Ishikawa (cell line): Measurements from ENCODE around the gene MUC2.

Source experiments
- CEBPB ChIP-seq: IDR thresholded peaks from 2 replicates; pipeline ENCODE4 v1.6.1; 2012
- CREB1 ChIP-seq: IDR thresholded peaks from 2 replicates; pipeline ENCODE4 v1.6.1; 2012; ENCODE audit warnings: low read depth
- EGR1 ChIP-seq: IDR thresholded peaks from 2 replicates; pipeline ENCODE4 v1.6.1; 2012
- EP300 ChIP-seq: IDR thresholded peaks from 2 replicates; pipeline ENCODE4 v1.6.1; 2012; ENCODE audit warnings: borderline replicate concordance
- FOXM1 ChIP-seq: IDR thresholded peaks from 2 replicates; pipeline ENCODE4 v1.6.1; 2012; ENCODE audit warnings: low read depth, borderline replicate concordance
- MAX ChIP-seq: IDR thresholded peaks from 2 replicates; pipeline ENCODE4 v1.6.1; 2012
- NFIC ChIP-seq: IDR thresholded peaks from 2 replicates; pipeline ENCODE4 v1.6.1; 2012
- RAD21 ChIP-seq: IDR thresholded peaks from 2 replicates; pipeline ENCODE4 v1.6.1; 2012; ENCODE audit warnings: low read depth
- REST ChIP-seq: IDR thresholded peaks from 2 replicates; pipeline ENCODE4 v1.6.1; 2012; ENCODE audit warnings: low read depth, mild to moderate bottlenecking
- TAF1 ChIP-seq: IDR thresholded peaks from 2 replicates; pipeline ENCODE4 v1.6.1; 2012; ENCODE audit warnings: low read depth, mild to moderate bottlenecking
- TCF12 ChIP-seq: IDR thresholded peaks from 2 replicates; pipeline ENCODE4 v1.6.1; 2012; ENCODE audit warnings: low read depth
- TEAD4 ChIP-seq: IDR thresholded peaks from 2 replicates; pipeline ENCODE4 v1.6.1; 2012
- YY1 ChIP-seq: IDR thresholded peaks from 2 replicates; pipeline ENCODE4 v1.6.1; 2012; ENCODE audit warnings: low read depth
- ZBTB7A ChIP-seq: IDR thresholded peaks from 2 replicates; pipeline ENCODE4 v1.6.1; 2012; ENCODE audit warnings: low read depth
- TF ChIP-seq, protein P1 (sequence below): IDR thresholded peaks from 2 replicates; pipeline ENCODE4 v1.6.1; 2012

MUC2 gene

GRCh38 chr11:1050581-1051355 is 23.9 kb upstream of the MUC2 start:
- peak; percentile 32; the same call in 1 of the 2 replicates for TF ChIP-seq EP300
- TF ChIP-seq RAD21 = peak; percentile 98
- peak; percentile 34; the same call in 1 of the 2 replicates for TF ChIP-seq YY1
- TF ChIP-seq TCF12 = no peak; the same call in 1 of the 2 replicates
- peak; percentile 72 for TF ChIP-seq MAX
- TF ChIP-seq CREB1 = no peak

DNA sequence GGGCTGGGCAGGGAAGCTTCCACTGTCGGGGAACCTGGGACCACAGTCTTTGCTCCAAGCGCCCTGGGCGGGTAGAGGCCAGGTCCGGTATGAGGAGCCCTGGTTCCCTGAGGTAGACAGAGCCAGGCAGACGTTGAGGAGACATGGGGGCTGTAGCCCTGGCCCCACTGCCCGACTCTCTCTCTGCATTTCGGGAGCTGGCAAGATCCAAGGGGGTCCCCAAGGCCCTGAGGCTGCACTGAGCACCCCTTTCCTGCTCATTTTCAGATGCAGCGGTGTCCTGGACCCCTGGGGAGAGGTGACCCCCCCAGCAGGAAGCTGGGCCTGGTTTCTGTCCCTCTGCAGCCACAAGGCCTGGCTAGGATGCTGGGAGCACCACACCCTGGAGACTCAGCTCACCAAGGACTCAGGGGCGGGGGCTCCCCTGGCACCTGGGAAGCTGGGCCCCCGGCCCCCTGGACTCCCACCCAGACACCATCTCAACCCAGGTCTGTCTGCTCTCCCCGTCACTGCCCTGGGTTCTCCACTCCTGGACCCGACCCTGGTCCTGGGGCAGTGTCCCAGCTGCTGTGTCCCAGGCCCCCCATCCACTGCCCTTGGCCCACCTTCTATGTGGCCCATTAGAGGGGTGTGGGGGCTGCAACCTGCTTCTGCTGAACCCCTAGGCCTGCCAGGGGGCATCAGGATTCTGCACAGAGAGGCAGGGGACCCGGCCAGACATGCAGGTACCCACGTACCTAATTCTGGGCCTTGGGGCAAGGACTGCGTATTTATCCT is 23.1 kb upstream of the MUC2 start:
- TF ChIP-seq REST (no peak), TAF1 (no peak)

DNA sequence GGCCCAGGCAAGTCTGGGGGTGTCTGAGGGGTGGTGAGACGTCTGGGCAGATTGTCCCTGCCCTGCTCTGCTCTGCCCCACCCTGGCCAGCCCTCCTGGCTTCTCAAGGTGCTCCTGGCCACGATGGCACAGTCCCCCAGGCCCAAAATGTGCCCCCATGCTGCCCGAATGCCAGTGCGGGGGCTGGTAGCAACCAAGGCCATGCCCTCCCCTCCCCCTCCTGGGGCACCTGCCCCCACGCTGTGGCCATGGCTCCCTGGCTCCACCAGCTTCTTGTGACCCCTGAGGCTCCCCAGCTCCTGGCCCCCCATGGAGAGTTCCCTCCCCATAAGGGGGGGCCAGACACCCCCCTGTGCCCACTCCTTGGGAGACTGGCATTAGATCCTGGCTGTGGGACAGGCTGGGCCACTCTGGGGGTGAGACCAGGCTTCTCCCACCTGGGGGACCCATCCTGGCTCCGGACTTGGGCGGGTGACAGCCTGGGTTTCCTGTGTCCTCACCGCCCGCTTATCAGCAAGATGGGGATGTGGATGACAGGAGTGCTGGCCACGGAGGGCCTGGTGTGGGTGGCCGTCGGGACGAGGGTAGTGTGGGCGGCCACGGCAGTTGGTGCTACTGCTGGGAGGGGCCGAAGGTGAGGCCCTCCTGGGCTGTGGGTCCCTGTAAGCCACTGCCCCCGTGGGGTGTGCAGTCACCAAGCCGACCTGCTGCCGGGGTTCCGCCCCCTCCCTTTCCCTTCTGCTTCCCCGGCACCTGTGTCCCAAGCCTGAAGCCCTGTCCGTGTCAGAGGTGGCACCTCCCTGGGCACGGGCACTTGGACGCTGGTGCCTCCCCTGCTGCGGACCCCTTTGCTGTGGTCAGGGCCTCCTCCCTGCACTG is 22.3 kb upstream of the MUC2 start:
- TF ChIP-seq YY1 (no peak), TEAD4 (no peak), ZBTB7A (no peak), MAX (no peak), TAF1 (no peak), CREB1 (no peak), EP300 (no peak), CEBPB (no peak), NFIC (no peak), FOXM1 (no peak), TCF12 (no peak), REST (no peak), RAD21 (no peak), EGR1 (no peak)
- TF ChIP-seq, protein P1, sequence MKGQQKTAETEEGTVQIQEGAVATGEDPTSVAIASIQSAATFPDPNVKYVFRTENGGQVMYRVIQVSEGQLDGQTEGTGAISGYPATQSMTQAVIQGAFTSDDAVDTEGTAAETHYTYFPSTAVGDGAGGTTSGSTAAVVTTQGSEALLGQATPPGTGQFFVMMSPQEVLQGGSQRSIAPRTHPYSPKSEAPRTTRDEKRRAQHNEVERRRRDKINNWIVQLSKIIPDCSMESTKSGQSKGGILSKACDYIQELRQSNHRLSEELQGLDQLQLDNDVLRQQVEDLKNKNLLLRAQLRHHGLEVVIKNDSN = no peak

- TF ChIP-seq ZBTB7A = peak; percentile 74; the same call in 1 of the 2 replicates
- no peak for TF ChIP-seq RAD21
Observed at GRCh38 chr11:1053121-1053901, 21.4 kb upstream of the MUC2 start.

DNA sequence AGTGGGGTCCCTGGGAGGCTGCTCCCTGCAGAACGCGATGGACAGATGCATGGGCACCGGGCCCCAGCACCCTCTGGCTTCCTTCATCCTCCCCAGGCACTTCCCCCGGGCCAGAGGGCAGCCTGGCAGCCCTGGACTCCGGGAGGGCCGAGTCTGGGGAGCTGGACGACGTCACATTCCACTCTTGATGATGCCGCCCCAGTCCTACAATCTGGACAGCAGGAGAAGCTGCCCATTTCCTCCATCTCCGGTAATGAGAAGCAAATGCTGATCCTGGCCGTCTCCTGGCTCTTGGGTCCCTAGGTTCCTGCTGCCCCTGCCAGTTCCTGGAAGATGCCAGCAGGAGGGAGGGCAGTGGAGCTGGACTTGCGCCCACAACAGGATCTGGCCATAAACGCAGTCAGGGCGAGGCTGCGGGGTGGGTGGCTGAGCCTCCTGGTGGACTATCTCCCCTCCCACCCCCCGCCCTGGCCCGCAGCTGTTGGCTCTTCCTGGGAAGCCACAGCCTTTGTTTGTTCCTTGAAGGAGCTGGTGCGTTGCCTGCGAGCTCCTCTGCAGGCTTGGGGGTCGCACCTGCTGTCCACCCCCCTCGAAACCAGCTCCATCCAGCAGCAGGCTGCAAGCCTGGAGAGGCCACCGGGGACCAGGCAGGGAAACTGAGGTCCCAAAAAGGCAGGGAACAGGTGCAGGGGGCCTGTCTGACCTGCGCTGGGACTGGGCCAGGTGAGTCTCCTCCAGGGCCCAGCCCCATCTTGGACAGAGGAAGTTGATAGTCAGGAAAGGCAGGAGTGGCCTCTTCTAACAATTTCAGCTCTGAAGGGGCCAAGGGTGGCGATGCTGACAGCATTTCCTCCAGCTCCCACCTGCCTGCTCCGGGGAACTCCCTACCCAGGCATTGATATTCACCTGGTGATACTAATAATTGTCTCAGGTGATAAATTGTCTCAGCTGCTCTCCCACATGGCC is 20.2 kb upstream of the MUC2 start:
- TF ChIP-seq ZBTB7A (peak; percentile 34; the same call in 1 of the 2 replicates), EGR1 (no peak)
